Measurements from ENCODE around the gene NAA40. TPM values are rescaled to one million over a fixed set of nuclear protein-coding genes. Genes with fewer than 3 reads are reported as not detected.
A peak's percentile ranks its signal among the peaks of the same experiment; 100 is the strongest.

Gene NAA40
- total RNA-seq, 4 donors from 2014 or later = 46.2 to 80.0 (median 57.1) TPM

DNA sequence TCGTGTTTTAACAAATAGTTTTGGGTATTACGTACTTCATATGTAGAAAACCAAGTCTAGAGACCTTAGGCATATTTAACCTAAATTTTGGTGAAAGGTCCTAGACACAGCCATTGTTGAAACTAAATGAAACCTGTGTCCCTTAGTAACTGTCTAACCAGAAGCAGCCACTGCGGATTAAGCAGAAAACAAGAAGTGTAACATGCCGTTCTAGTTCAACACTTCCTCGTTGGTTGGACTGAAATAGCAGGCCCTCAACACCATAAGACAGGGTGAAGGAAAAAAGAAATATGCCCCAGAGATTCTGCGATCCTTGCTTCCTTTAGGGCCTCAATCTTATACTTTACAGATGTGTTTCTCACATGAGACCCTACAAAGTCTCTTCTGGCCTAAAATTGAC is 2.0 kb downstream of the NAA40 start:
- H3K27ac ChIP-seq = peak overlapping the region in 1 of 4 donors; percentile 0
- H3K4me3 ChIP-seq = no peak overlapping the region
- H3K36me3 ChIP-seq = no peaks in the 10 kb centered on the region
- no peak for TF ChIP-seq POLR2A (IDR thresholded peaks at IDR 0.05)
- TF ChIP-seq, protein P1, sequence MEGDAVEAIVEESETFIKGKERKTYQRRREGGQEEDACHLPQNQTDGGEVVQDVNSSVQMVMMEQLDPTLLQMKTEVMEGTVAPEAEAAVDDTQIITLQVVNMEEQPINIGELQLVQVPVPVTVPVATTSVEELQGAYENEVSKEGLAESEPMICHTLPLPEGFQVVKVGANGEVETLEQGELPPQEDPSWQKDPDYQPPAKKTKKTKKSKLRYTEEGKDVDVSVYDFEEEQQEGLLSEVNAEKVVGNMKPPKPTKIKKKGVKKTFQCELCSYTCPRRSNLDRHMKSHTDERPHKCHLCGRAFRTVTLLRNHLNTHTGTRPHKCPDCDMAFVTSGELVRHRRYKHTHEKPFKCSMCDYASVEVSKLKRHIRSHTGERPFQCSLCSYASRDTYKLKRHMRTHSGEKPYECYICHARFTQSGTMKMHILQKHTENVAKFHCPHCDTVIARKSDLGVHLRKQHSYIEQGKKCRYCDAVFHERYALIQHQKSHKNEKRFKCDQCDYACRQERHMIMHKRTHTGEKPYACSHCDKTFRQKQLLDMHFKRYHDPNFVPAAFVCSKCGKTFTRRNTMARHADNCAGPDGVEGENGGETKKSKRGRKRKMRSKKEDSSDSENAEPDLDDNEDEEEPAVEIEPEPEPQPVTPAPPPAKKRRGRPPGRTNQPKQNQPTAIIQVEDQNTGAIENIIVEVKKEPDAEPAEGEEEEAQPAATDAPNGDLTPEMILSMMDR (IDR thresholded peaks at IDR 0.05) = no peak
- H3K9me3 ChIP-seq = no peaks in the 10 kb centered on the region
- peaks cover 0 to 43% (median 2%) of the 10 kb centered on the region in 4 donors for H3K4me1 ChIP-seq
- no peaks in the 10 kb centered on the region for H3K27me3 ChIP-seq
- DNase-seq = no peak

DNA sequence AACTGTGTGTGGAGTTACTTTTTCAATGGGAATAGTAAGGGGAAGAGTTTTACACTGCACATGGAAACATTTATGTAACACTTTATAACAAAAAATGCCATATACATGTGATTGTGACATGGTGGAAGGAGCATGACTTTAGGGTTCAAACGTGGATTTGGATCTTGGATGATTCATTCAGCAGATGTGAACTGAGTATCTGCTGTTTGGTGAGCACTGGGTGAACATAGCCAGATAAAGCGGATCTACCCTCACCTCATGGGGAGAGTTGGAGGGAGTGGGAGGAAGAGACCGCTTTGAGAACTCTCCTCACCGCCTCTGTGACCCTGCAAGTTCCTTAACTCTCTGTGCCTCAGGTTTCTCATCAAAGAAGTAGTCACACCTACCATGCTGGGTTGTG is 3.1 kb downstream of the NAA40 start:
- no peak for DNase-seq
- H3K36me3 ChIP-seq = peaks cover 0 to 10% (median 0%) of the 10 kb centered on the region in 3 donors
- peak overlapping the region in 1 of 4 donors; percentile 71 for H3K27ac ChIP-seq
- H3K4me1 ChIP-seq = peaks cover 0 to 45% (median 2%) of the 10 kb centered on the region in 4 donors
- H3K4me3 ChIP-seq = no peak overlapping the region
- H3K27me3 ChIP-seq = no peaks in the 10 kb centered on the region
- no peaks in the 10 kb centered on the region for H3K9me3 ChIP-seq
- TF ChIP-seq, protein P1 (IDR thresholded peaks at IDR 0.05) = no peak
- TF ChIP-seq POLR2A (IDR thresholded peaks at IDR 0.05) = no peak

DNA sequence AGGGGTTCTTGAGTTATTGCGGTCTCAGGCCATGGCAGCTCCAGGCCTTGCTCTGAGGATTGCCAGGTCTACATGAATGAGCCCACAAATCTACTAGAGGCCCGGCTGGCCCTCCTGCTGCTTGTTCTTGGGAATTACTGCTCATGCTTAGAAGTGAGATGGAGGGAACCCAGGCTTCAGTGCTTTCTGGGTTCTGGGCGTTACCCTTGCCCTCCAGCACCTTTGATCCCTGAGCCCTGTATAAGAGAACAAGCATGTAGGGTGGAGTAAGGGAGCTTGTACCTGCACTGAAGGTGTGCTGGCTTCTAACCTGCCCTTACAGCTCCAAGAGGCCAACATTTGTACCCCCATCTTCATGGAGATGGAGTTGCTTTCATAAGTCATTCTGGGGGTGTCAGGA is 4.0 kb downstream of the NAA40 start:
- no peaks in the 10 kb centered on the region for H3K27me3 ChIP-seq
- H3K36me3 ChIP-seq = peaks cover 0 to 18% (median 0%) of the 10 kb centered on the region in 3 donors
- H3K4me1 ChIP-seq = peaks cover 0 to 44% (median 2%) of the 10 kb centered on the region in 4 donors
- no peak overlapping the region for H3K4me3 ChIP-seq
- H3K27ac ChIP-seq = peak overlapping the region in 2 of 4 donors; percentile 32 to 71
- peak in 2 of 3 donors; percentile 59 to 68 for DNase-seq
- H3K9me3 ChIP-seq = no peaks in the 10 kb centered on the region
- TF ChIP-seq POLR2A (IDR thresholded peaks at IDR 0.05) = peak in 1 of 2 donors; percentile 12
- TF ChIP-seq, protein P1 (IDR thresholded peaks at IDR 0.05) = peak in 1 of 6 experiments; percentile 7

DNA sequence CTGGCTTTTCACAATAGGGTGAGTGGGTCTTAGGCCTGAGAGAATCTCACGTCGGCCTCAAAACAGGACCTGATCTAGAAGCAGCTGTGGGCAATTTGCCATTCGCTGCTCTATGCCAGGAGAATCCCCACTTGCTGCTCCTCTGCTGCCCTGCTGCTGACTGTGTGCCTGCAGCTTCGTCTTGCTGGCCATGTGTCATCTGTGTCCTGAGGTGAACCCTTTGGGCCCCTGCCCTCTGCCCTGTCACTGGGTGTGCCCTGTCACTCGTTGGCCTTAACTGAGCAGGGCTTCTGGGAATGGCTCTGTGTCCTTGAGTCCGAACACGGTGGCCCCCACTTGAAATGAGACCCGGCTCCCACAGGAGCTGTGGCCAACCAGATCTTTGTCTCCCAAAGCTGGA is 6.2 kb downstream of the NAA40 start:
- TF ChIP-seq, protein P1 (IDR thresholded peaks at IDR 0.05) = no peak
- no peak for TF ChIP-seq POLR2A (IDR thresholded peaks at IDR 0.05)
- no peaks in the 10 kb centered on the region for H3K9me3 ChIP-seq
- peak in 2 of 3 donors; percentile 75 to 76 for DNase-seq
- no peaks in the 10 kb centered on the region for H3K27me3 ChIP-seq
- peaks cover 0 to 39% (median 2%) of the 10 kb centered on the region in 4 donors for H3K4me1 ChIP-seq
- peaks cover 0 to 26% (median 0%) of the 10 kb centered on the region in 3 donors for H3K36me3 ChIP-seq
- no peak overlapping the region for H3K4me3 ChIP-seq
- peak overlapping the region in 3 of 4 donors; percentile 5 to 49 (median 47) for H3K27ac ChIP-seq

DNA sequence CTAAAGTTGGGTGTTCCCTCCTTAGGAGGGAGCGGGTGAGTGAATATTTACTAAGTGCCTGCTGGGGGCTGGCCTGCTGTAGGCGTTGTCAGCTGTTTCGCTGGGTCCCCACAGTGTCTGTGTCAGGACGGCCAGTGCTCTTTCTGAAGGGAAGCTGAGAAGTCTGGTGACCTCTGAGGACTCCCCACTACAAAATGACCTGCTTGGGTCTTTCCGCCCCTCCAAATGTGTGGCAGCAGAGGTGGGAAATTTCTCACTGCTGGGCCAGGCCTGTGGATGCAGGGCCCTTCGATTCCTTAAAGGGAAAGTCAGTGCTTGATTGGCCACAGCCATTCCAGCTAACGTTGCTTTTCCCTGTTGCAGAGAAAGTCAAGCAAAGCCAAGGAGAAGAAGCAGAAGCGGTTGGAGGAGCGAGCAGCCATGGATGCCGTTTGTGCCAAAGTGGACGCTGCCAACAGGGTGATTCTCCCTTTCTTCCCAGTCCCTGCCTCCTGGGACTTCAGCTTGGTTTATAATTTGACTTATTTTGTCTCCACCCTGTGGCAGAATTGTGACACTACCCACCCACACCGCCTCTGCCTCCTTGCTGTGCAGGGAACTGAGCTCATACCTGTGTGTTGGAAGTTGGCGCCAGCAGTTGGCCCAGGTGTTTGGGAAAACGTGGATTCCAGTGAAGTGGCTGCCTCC is 6.8 kb downstream of the NAA40 start:
- Histone ChIP-seq H3K9me3 (no peaks in the 10 kb centered on the region), H3K4me3 (no peak overlapping the region), H3K4me1 (peaks cover 0 to 35% (median 2%) of the 10 kb centered on the region in 4 donors), H3K27me3 (no peaks in the 10 kb centered on the region), H3K27ac (peak overlapping the region in 3 of 4 donors; percentile 5 to 49 (median 47)), H3K36me3 (peaks cover 0 to 33% (median 0%) of the 10 kb centered on the region in 3 donors)
- TF ChIP-seq, protein P1 (IDR thresholded peaks at IDR 0.05) = peak; percentile 64 to 86 (median 76)
- TF ChIP-seq POLR2A (IDR thresholded peaks at IDR 0.05) = no peak
- peak; percentile 34 to 81 (median 72) for DNase-seq

Measured in Peyer's patch (tissue), 4 donors.